Measurements from ENCODE around the gene ASPSCR1.

The ASPSCR1 gene

GRCh38 chr17:82058230-82058854 is 80.9 kb downstream of the ASPSCR1 start:
- no peak for DNase-seq

- no peak for DNase-seq
These were observed 81.4 kb downstream of the ASPSCR1 start for GRCh38 chr17:82058855-82059249.

GRCh38 chr17:82059272-82060000 is 82.0 kb downstream of the ASPSCR1 start:
- no peak for DNase-seq

- DNase-seq, result no peak
These were observed 82.6 kb downstream of the ASPSCR1 start for GRCh38 chr17:82060001-82060380.

- DNase-seq, result no peak
These were observed 83.2 kb downstream of the ASPSCR1 start for GRCh38 chr17:82060614-82061013.

GRCh38 chr17:82061047-82061925 is 83.9 kb downstream of the ASPSCR1 start:
- no peak for DNase-seq

GRCh38 chr17:82062076-82062983 is 84.9 kb downstream of the ASPSCR1 start:
- no peak for DNase-seq

GRCh38 chr17:82062984-82063368 is 85.5 kb downstream of the ASPSCR1 start:
- DNase-seq, result no peak

- no peak for DNase-seq
These were observed 86.3 kb downstream of the ASPSCR1 start for GRCh38 chr17:82063424-82064415.

GRCh38 chr17:82064433-82065192 is 87.2 kb downstream of the ASPSCR1 start:
- DNase-seq, result peak in 1 of 2 experiments; percentile 63

GRCh38 chr17:82065193-82065637 is 87.8 kb downstream of the ASPSCR1 start:
- peak in 1 of 2 experiments; percentile 56 for DNase-seq

GRCh38 chr17:82065638-82066303 is 88.3 kb downstream of the ASPSCR1 start, which contains the start of gene DUS1L:
Gene DUS1L, minus strand, starts transcription at chr17:82065804. Its CDS starts 745 bp downstream, at chr17:82065059.
- DNase-seq, result peak in 1 of 2 experiments; percentile 64

Measured in NCI-H526 (cell line).